Cerebellar nuclear complex (tissue), 1 donor: ENCODE results near the gene ZNF701.
"Not testable (repeated sequence)": the region's sequence is repeated elsewhere in the genome, so short reads cannot be mapped to it uniquely, and the experiment has no call there.

Source experiments
- DNase-seq, 2 experiments: peaks; one replicate each; lab custom pipeline; 2025; lab: John Stamatoyannopoulos, UW

Gene ZNF701

DNA sequence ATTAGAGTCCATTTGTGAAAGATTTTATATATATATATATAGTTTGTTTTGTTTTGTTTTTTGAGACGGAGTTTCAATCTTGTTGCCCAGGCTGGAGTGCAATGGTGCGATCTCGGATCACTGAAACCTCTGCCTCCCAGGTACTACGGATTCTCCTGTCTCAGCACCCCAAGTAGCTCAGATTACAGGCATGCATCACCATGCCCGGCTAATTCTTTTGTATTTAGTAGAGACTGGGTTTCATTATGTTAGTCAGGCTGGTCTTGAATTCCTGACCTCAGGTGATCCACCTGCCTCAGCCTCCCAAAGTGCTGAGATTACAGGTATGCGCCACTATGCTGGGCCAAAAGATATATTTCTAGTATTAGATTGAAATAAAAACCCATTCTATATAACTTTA is 4.0 kb upstream of the ZNF701 start:
- DNase-seq = no peak

DNA sequence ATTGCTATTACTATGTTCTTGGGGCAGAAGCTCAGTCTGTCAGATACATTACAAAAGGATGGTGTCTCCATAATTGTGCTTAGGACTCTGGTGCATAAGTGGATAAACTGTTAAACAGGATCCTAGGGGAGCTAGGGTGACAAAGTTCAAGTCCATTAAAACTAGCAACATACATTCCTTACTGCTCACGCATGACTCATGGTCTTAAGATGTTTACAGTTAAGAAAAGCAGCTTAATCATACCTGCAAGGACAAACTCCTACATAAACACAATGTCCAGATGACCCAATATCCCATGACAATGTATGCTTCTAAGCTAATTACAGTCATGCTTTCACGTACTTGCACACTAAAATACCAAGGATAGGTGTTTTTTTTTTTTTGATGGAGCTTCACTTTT is 3.5 kb upstream of the ZNF701 start:
- no peak for DNase-seq

DNA sequence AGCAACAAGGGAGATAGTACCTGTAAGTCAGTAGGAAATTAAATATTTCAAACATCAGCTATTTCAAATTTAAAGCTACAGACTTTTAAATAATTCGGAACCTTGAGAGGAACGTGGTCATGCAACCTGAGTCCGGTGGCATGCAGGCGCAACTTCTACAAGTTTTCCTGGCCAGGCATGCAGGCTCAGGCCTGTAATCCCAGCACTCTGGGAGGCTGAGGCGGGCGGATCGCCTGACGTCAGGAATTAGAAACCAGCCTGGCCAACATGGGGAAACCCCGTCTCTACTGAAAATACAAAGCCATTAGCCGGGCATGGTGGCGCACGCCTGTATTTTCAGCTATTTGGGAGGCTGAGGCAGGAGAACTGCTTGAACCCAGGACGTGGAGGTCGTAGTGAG is 2.2 kb upstream of the ZNF701 start:
- DNase-seq = no peak

DNA sequence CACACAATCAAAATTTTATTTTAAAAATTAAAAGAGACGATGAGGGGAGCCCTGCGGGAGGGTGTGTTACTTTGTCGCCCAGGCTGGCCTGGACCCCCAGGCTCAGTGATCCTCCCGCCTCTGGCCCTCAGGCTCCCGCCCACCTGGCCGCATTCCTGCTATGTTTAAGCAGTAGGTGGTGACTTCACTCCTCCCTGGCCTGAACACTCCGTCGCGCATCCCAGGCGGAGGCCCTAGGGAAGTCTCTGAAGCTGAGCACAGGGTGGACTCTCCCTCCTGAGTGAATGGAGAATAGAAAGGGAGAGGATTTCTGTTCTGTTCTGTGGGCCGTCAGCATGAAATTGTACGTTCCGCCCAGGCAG is 468 bp upstream of the ZNF701 start:
- DNase-seq = peak in 1 of 2 experiments; percentile 45

DNA sequence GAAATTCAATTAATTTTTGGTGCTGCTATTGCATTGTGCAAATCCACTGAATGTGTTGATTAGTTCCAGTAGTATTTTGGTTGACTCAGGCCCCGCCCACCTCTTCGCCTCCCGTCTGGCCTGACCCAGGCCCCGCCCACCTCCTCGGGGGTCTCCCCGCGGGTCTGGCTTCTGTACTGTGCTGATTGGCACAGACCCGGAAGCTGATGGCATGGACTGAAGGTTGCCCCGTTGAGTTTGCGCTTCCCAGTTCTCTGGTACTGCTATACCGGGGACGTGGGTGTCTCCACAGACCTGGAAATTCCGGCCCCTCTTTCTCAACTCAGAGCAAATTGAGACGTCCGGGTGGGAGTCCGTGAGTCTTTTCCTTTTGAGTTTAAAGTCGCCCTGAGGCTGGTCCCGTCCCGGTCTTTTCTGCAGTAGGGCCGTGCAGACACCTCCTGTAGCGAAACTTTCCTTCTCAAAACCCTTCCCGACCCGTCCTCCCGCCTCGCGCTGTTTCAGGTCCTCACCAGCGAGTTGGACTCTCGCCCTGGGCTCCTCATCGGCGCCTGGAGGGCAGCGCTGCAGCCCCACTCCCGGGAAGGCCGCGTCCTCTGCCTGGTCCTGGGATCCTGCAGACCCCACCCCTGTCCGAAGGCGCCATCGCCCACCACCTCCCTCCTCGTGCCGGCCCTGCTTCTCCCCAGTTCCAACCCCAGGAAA is 14.8 kb downstream of the ZNF701 start:
- no peak for DNase-seq

DNA sequence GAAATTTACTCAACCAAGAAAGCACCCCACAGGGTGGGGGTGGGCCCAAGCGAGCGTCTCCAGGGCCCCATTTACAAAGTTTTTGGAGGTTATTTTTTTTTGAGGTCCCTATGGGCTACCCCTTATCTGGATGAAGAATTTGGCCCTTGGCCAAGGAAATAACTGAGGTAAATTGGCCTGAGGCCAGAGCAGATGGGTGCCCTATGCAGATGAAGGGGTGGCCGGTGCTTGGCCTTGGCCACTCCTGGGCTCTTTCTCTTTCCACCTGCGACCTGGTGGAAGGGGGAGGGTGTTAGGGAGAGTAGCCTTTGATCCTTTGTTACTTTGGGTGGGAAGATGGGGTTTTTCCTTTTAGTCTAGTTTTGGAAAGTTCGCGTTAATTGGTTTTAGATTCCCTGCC is 15.5 kb downstream of the ZNF701 start:
- DNase-seq = no peak

DNA sequence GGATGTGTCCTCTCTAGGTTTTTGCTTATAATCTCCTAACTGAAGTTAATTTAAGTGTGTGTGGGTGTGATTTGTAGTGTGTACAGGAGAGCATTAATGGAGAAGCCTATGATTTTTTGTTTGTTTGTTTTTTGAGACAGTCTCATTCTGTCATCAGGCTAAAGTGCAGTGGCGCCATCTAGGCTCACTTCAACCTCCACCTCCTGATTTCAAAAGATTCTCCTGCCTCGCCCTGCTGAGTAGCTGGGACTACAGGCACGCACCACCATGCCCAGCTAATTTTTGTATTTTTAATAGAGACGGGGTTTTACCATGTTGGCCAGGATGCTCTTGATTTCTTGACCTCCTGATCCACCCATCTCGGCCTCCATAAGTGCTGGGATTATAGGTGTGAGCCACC is 20.6 kb downstream of the ZNF701 start:
- no peak for DNase-seq

DNA sequence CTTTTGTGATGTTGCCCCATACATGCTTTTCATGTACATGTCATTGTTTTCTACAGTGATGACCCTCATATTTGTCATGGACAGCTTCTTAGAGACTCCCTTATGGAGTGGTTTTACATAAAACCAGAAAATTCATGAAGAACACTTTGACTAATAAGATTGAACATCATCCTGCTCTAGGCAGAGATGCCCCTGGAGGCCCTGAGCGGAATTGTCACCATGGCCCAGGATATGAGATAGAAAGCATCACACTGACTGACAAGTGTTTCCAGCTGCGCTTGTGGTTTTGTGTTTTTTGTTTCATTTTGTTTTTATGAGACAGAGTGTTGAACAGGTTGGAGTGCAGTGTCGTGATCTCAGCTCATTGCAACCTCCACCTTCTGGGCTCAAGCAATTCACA is 22.2 kb downstream of the ZNF701 start:
- DNase-seq = no peak

DNA sequence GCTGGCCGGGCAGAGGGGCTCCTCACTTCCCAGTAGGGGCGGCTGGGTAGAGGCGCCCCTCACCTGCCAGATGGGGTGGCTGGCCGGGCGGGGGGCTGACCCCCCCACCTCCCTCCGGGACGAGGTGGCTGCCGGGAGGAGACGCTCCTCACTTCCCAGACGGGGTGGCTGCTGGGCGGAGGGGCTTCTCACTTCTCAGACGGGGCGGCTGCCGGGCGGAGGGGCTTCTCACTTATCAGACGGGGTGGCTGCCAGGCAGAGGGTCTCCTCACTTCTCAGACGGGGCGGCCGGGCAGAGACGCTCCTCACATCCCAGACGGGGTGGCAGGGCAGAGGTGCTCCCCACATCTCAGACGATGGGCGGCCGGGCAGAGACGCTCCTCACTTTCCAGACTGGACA is 23.4 kb downstream of the ZNF701 start:
- DNase-seq = not testable (repeated sequence)

DNA sequence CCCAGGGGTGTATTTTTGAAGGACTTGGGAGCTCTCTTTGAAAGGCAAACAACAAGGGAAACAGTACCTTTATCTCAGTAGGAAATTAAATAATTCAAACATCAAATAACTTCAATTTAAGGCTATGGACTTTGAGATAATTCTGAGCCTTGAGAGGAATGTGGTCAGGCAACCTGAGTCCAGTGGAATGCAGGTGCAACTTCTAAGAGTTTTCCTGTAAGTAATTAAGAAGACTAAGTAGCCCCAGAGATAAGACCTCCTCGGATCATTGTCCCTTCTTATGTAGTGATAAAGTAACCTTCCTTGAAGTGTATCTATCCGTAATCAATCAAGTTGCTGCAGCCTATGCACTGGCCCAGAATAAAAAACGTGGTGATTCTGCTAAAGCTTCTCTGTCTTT is 29.2 kb downstream of the ZNF701 start:
- DNase-seq = no peak

DNA sequence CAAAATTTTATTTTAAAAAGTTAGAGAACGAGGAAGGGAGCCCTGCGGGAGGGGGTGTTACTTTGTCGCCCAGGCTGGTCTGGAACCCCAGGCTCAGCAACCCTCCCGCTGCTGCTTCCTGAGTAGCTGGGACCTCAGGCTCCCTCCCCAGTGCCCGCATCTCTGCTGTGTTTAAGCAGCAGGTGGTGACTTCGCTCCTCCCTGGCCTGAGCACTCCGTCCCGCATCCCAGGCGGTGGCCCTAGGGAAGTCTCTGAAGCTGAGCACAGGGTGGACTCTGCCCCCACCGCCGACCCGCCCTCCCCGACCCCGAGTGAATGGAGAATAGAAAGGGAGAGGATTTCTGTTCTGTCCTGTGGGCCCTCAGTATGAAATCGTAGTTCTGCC is 30.5 kb downstream of the ZNF701 start:
- DNase-seq = no peak

DNA sequence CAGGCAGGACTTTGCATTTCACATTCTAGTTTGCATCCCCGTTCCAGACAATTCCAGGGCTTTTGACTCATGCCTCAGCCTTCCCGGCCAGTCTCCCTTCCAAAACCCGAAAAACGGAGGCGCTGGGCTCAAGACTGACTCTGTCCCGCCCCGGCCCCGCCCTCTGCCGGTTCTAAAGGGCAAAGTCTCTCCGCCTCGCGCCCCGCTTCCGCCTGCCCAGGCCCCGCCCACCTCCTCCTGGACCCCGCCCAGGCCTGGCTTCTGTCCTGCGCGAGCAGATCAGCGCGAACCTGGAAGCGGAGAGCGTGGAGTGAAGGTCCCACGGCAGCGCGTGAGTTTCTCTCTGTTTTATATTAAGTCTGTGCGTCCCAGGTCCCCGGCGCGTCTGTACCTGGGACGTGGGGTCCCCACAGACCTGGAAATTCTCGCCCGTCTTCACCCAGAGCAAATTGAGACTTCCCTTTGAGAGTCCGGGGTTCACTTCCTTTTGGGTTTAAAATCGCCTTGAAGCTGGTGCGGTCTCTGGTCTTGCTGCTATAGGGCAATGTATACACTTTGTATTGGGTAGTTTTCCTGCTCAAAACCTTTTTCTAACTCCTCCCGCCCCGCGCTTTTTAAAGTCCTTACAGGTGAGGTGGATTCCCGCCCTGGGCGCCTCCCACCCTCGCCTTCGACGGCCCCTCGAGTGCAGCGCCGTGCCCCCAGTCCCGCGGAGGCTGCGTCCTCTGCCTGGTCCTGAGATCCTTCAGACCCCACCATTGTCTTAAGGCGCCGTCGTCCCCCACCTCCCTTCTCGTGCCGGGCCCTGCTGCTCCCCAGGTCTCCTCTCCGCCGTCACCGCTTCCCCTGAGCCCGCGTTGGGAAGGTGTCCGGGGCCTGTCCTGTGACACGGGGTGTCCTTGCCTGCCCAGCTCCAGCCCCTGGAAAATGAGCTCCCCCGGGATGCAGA is 31.2 kb downstream of the ZNF701 start:
- DNase-seq = peak in 1 of 2 experiments; percentile 15

DNA sequence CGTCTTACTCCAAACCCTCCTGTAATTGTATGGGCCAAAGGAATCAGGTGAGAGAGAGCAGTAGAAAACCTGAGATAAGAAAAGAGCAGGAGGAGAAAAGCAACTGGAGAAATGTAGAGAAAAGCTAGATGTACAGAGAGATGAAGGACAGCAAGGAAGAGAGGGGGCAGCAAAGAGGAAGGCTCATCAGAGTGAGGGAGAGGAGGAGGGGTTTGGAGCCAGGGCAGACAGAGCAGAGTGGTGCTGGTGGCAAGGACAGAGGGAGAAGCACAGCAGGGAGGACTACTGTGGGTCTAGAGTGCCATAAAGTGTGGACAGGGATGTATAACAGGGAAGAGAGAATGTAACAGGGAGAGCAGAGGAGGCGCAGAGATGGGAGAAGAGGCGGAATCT is 31.9 kb downstream of the ZNF701 start:
- not testable (repeated sequence) for DNase-seq

DNA sequence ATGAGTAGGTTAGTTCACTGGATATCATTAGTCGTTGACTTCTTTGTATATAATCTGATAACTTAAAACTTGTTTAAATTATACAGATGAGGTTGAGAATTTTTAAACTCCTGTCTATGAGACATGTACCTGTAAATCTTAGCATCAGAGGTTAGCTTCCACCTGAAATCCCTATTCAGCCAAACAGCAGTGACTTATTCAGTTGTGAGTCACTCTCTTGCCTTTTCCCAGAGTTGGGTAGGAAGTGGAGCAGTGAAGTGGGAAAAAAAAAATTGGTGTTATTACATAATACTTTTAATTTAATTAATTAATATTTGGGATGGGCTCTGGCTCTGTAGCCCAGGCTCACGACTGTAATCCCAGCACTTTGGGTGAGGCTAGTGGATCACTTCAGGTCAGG is 32.9 kb downstream of the ZNF701 start:
- DNase-seq = no peak

DNA sequence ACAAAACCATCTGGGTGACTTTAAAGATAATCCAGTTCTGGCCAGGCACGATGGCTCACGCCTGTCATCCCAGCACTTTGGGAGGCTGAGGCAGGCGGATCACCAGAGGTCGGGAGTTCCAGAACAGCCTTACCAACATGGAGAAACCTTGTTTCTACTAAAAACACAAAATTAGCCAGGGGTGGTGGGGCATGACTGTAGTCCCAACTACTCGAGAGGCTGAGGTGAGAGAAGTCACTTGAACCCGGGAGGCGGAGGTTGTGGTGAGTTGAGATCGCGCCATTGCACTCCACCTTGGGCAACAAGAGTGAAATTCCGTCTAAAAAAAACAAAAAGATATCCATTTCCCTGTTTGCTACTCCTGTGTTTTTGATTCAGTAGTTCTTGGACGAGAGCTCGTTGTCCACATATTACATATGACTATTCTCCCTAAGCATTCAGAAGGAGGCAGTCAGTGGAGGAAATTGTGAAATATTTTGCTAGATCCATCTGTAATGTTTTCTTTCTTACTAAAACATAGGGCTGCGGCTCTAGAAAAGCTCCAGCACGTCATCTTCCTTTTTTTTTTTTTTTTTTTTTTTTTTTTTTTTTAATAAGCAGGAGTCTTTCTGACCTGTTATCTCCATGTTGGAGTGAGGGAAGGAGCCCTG is 33.6 kb downstream of the ZNF701 start:
- no peak for DNase-seq

DNA sequence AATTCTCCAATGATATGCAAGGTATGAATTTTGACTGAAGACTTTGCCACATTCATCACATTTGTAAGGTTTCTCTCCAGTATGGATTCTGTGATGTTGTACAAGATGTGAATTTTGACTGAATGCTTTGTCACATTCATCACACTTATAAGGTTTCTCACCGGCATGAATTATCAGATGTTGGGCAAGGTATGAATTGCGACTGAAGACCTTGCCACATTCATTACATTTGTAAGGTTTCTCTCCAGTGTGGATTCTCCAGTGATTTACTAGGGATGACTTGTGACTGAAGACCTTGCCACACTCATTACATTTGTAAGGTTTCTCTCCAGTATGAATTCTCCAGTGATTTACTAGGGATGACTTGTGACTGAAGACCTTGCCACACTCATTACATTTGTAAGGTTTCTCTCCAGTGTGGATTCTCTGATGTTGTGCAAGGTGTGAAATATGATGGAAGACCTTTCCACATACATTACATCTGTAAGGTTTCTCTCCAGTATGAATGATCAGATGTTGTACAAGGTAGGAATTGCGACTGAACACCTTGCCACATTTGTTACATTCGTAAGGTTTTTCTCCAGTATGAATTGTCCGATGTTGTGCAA is 43.3 kb downstream of the ZNF701 start:
- DNase-seq = no peak

DNA sequence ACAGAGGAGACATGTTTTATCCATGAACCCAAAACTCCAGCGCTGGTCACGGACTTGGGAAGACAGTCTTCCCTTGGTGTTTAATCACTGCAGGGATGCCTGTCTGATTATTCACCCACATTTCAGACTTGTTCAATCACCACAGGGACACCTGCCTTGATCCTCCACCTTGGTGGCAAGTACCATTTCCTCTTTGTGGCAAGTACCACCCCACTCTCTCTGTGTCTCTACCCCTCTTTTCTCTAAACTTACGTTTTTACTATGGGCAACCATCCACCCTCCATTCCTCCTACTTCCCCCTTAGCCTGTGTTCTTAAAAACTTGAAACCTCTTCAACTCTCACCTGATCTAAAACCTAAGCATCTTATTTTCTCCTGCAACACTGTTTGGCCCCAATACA is 51.3 kb downstream of the ZNF701 start:
- no peak for DNase-seq

DNA sequence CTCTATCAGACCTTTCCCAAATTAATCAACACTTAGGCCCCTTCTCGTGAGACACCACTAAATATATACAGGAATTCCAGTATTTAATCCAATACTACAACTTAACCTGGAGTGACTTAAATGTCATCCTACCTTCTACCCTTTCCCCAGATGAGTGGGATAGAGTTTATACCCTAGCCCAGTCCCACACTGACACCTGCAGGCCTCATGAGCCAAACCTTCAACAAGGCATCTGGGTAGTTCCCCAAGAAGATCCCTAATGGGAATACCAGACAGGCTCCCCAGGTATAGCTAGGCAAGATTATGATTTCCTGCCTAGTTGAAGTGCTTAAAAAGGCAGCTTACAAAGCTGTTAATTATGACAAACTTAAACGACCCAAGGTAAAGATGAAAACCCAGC is 52.2 kb downstream of the ZNF701 start:
- DNase-seq = no peak

DNA sequence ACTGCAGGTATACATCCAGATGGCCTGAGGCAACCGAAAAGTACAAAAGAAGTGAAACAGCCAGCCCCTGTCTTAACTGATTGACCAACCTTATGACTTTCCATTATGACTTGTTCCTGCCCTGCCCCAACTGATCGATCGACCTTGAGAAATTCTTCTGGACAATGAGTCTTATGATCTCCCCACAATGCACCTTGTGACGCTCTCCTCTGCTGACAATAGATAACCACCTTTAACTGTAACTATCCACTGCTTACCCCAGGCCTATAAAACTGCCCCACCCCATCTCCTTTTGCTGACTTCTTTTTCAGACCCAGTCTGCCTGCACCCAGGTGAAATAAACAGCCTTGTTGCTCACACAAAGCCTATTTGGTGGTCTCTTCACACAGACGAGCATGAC is 56.8 kb downstream of the ZNF701 start:
- no peak for DNase-seq

DNA sequence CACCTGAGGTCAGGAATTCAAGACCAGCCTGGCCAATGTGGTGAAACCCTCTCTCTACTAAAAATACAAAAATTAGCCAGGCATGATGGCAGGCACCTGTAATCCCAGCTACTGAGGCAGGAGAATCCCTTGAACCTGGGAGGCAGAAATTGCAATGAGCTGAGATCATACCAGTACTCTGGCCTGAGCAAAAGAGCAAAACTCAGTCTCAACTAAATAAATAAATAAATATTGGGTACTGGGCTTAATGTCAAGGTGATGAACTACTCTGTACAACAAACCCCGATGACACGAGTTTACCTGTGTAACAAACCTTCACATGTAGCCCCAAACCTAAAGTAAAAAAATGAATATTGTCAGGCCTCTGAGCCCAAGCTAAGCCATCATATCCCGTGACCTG is 57.4 kb downstream of the ZNF701 start:
- not testable (repeated sequence) for DNase-seq

DNA sequence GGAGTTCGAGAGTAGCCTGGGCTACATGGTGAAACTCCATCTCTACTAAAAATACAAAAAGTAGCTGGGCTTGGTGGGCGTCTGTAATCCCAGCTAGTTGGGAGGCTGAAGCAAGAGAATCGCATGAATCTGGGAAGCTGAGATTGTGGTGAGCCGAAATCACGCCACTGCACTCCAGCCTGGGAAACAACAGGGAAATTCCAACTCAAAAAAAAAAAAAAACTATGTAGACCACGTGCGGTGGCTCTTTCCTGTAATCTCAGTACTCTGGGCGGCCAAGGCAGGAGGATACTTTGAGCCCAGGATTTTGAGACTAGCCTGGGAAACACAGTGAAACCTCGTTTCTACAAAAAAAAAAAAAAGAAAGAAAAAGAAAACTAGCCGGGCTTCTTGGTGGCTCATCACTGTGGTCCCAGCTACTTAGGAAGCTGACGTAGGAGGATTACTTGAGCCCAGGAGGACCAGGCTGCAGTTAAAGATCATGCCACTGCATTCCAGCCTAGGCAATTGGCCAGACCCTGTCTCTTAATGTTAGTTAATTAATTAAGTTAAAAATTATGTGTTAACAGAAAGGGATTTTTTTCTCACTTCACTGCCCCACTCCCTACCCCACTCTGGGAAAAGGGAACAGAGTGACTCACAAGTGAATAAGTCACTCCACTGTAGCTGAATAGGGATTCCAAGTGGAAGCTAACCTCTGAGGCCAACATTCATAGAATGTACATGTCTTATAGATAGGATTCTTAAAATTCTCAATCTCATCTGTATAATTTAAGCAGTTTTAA is 65.9 kb downstream of the ZNF701 start:
- no peak for DNase-seq
